Measurements from ENCODE around the gene L3MBTL4.

DNA sequence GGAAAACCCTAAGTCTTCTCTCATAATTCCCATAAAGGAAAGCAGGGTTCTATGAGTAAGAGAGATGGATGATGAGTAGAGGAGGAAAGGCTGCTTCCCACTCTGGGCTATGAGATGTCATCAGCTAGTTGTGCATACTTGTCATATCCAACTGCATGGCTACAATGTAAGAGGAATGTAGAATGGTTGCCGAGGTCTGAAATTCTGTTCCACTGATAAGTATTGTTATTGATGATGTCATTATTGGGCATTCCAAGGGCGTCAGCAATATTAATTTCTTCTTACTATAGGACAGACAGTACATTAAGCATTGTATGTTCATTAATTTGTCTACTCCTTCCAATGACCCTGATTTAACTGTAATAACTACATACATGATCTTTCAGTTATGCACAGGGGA is 88.1 kb downstream of the L3MBTL4 start:
- TF ChIP-seq, protein P1, sequence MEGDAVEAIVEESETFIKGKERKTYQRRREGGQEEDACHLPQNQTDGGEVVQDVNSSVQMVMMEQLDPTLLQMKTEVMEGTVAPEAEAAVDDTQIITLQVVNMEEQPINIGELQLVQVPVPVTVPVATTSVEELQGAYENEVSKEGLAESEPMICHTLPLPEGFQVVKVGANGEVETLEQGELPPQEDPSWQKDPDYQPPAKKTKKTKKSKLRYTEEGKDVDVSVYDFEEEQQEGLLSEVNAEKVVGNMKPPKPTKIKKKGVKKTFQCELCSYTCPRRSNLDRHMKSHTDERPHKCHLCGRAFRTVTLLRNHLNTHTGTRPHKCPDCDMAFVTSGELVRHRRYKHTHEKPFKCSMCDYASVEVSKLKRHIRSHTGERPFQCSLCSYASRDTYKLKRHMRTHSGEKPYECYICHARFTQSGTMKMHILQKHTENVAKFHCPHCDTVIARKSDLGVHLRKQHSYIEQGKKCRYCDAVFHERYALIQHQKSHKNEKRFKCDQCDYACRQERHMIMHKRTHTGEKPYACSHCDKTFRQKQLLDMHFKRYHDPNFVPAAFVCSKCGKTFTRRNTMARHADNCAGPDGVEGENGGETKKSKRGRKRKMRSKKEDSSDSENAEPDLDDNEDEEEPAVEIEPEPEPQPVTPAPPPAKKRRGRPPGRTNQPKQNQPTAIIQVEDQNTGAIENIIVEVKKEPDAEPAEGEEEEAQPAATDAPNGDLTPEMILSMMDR (IDR thresholded peaks at IDR 0.05), result no peak
- no peak for TF ChIP-seq POLR2A (IDR thresholded peaks at IDR 0.05)
